Measurements from ENCODE around the gene WASF3. TPM values are rescaled to one million over a fixed set of nuclear protein-coding genes. Genes with fewer than 3 reads are reported as not detected.

WASF3 gene
- total RNA-seq, 4 donors from 2014 or later = 1.4 to 13.9 (median 2.8) TPM

DNA sequence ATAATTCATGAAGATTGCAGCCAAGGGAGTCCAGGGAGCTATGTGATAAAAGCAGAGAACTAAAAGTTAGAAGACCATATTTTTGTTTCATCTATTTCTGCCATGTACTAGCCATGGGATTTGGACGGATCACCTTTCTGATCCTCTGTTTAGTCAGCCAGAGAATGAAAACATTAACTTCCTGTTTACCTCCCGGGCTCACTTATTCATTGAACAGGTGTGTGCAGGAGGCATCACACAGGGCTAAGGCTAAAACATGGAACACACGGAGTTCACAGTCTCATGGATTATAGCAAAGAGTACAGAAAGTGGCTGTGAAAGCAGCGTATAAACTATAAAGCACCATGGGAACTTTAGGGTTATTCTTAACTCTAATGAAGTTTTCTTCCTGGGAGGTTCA is 106.3 kb downstream of the WASF3 start:
- TF ChIP-seq POLR2A (IDR thresholded peaks at IDR 0.05) (no peak), CTCF (IDR thresholded peaks at IDR 0.05) (no peak)
- H3K27me3 ChIP-seq = no peaks in the 10 kb centered on the region
- no peak overlapping the region for H3K4me3 ChIP-seq
- intact Hi-C loops (cut with DNase I) = no loop called here
- DNase-seq = no peak
- 37 to 48% methylated on average over 4 of the region's 4 CpGs for WGBS, 2 donors
- H3K4me1 ChIP-seq = no peaks in the 10 kb centered on the region
- H3K36me3 ChIP-seq = no peaks in the 10 kb centered on the region
- no peak overlapping the region for H3K27ac ChIP-seq
- H3K9me3 ChIP-seq = no peaks in the 10 kb centered on the region

DNA sequence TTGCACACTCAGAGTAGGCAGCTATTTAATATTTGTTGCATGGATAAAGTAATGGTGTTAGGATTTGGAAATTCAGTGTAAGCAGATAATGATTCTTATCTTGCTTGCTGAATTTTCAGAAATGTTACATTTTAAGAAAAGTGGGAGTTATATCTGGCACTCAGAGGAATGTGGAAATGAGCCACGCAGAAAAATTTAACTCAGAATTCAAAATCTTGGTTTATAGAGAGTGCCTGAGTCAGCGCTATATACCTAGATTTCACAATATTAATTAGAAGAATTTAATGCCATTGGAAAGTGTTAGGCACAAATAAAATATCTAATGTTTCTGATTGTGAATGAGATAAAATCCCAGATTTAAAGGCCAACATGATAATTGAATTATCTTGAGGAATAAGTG is 106.8 kb downstream of the WASF3 start:
- Histone ChIP-seq H3K27me3 (no peaks in the 10 kb centered on the region), H3K4me3 (no peak overlapping the region), H3K36me3 (no peaks in the 10 kb centered on the region), H3K9me3 (no peaks in the 10 kb centered on the region), H3K27ac (no peak overlapping the region), H3K4me1 (no peaks in the 10 kb centered on the region)
- intact Hi-C loops (cut with DNase I) = no loop called here
- TF ChIP-seq CTCF (IDR thresholded peaks at IDR 0.05) (no peak), POLR2A (IDR thresholded peaks at IDR 0.05) (no peak)
- 87 to 89% methylated on average over 2 of the region's 2 CpGs for WGBS, 2 donors
- DNase-seq = no peak

DNA sequence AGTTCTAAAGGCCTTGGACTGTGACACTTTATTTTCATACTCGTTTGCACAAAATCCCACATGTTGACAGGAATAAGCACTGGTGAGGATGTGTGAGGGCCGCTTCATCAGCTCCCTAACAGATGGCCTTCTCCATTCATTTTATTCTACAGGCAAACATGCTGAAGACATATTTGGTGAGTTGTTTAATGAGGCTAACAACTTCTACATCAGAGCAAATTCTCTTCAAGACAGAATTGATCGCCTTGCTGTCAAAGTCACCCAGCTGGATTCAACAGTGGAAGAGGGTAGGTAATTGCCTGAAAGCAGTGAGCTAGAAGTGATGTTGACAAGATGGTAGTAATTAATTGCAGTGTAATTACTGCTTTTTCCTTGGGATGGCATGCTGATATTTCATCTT is 107.4 kb downstream of the WASF3 start:
- intact Hi-C loops (cut with DNase I) = no loop called here
- no peaks in the 10 kb centered on the region for H3K4me1 ChIP-seq
- H3K9me3 ChIP-seq = no peaks in the 10 kb centered on the region
- H3K27me3 ChIP-seq = no peaks in the 10 kb centered on the region
- H3K27ac ChIP-seq = no peak overlapping the region
- 75 to 84% methylated on average over 3 of the region's 3 CpGs for WGBS, 2 donors
- no peak overlapping the region for H3K4me3 ChIP-seq
- no peaks in the 10 kb centered on the region for H3K36me3 ChIP-seq
- TF ChIP-seq CTCF (IDR thresholded peaks at IDR 0.05) (no peak), POLR2A (IDR thresholded peaks at IDR 0.05) (no peak)
- no peak for DNase-seq

DNA sequence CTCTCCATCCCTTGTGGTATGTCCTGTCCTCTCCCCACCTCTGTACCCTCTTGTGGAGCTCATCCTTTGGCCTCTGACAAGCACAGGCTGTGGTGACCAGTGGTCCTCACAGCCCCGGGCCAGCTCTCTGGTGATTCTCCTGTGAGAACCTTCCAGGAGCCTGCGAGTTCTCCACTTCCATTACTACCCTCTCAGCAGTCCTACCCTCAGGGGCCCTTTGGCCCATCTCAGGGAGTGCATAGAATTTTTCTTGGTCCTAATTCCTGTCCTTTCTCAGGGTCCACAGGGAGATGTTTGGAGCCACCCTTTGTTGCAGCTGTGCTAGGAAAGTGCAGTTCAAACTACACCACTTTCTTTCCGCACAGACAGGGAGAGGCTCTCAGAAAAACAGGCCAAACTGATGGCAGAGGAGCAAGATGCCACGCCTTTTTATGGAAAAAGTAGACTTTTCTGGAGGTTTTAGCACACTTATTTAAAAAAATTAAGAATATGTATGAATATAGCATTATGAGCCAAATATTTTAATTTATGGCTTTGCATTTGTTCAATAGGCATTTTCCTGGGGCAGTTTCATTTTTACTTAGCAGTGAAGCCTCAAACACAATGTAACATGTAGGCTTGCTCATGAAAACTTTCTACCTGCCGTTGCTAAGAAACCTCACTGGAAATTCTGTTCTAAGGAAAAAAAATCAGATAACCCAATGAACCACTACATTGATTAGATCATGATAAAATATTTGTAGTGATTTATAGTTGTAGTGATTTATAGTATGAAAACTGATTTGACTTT is 111.1 kb downstream of the WASF3 start:
- Histone ChIP-seq H3K27me3 (no peaks in the 10 kb centered on the region), H3K4me1 (no peaks in the 10 kb centered on the region), H3K9me3 (no peaks in the 10 kb centered on the region), H3K4me3 (no peak overlapping the region), H3K27ac (no peak overlapping the region), H3K36me3 (no peaks in the 10 kb centered on the region)
- intact Hi-C loops (cut with DNase I) = no loop called here
- TF ChIP-seq CTCF (IDR thresholded peaks at IDR 0.05) (no peak), POLR2A (IDR thresholded peaks at IDR 0.05) (no peak)
- DNase-seq = no peak
- WGBS, 2 donors = 74 to 81% methylated on average over 5 of the region's 5 CpGs

DNA sequence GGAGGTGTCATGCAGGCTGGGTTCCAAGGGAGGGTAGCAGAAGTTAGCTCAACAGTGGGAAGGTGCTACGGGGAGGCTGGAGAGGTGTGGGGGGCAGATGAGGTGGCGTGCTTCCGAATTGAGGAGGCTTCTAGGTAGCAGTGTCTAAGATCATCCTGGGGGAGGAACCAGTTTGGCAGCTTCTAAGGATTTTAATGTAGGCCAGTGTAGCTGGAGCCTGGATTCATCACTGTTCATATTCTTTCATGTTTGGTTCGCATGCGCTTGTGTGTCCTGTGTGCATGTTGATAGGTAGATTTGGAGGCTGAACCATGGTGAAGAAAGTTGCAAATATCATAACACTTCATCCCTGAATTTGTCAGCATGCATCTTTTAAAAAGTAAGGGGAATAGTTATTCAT is 116.4 kb downstream of the WASF3 start:
- TF ChIP-seq CTCF (IDR thresholded peaks at IDR 0.05) (no peak), POLR2A (IDR thresholded peaks at IDR 0.05) (no peak)
- DNase-seq = no peak
- WGBS, 2 donors = 92 to 96% methylated on average over 5 of the region's 5 CpGs
- intact Hi-C loops (cut with DNase I) = no loop called here
- H3K4me3 ChIP-seq = no peak overlapping the region
- H3K9me3 ChIP-seq = no peaks in the 10 kb centered on the region
- H3K27me3 ChIP-seq = no peaks in the 10 kb centered on the region
- H3K27ac ChIP-seq = no peak overlapping the region
- peaks cover 0 to 4% (median 0%) of the 10 kb centered on the region in 3 donors for H3K36me3 ChIP-seq
- H3K4me1 ChIP-seq = no peaks in the 10 kb centered on the region

All from esophagus squamous epithelium (tissue), 5 donors.